KOPT-K1 (cell line): ENCODE measurements around the gene OSM.

ENCODE experiments used
- H3K27ac ChIP-seq: fragments of 200-600 bp; sonication (generic); 2 replicates; pipeline ENCODE4 v1.5.1; 2016; ENCODE audit warnings: antibody characterized with exemption, mild to moderate bottlenecking, low read depth, low read length; ENCODE audit not compliant: poor library complexity, severe bottlenecking
- H3K36me3 ChIP-seq: fragments of 200-600 bp; sonication (generic); 2 replicates; pipeline ENCODE4 v1.5.1; 2017; ENCODE audit warnings: antibody characterized with exemption, mild to moderate bottlenecking, low read length, moderate library complexity; ENCODE audit not compliant: insufficient read depth
- H3K9me3 ChIP-seq: fragments of 200-600 bp; sonication (generic); 2 replicates; pipeline ENCODE4 v1.5.1; 2017; ENCODE audit warnings: antibody characterized with exemption, low read length, mild to moderate bottlenecking; ENCODE audit not compliant: insufficient read depth, poor library complexity, severe bottlenecking

Gene OSM

GRCh38 chr22:30266445-30267381 lies at the start of gene OSM:
Gene OSM (minus strand): TSS chr22:30266851. CDS start chr22:30266799, 52 bp downstream.
- Histone ChIP-seq H3K27ac (peak within 1 kb of the TSS; percentile 100), H3K9me3 (no peaks in the 10 kb centered on the region), H3K36me3 (peaks cover 63% of the 10 kb centered on the region)

GRCh38 chr22:30315962-30316576 lies 49.4 kb upstream of the OSM start:
- H3K9me3 ChIP-seq, result no peaks in the 10 kb centered on the region
- H3K36me3 ChIP-seq, result peaks cover 64% of the 10 kb centered on the region
- no peak overlapping the region for H3K27ac ChIP-seq

DNA sequence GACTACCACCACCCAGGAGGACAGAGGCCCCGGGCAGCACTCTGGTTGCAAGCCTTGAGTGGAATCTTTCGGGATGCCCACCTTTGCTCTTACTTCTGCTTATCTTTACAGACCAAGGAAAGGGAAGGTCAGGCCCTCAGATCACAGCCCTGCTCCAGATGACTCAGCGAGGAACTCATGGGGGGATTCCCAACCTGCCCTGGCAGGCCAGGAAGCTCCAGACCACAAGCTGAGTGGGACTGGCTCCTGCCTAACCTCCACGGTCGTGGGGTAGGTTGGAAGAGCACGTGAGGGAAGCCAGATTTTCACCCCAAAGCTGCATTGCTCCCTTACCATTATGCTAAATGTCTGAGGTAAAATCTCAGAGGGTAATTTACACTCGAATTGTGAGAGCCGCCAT lies 48.3 kb upstream of the OSM start:
- Histone ChIP-seq H3K9me3 (no peaks in the 10 kb centered on the region), H3K27ac (peak overlapping the region; percentile 36), H3K36me3 (peaks cover 53% of the 10 kb centered on the region)

- Histone ChIP-seq H3K9me3 (no peaks in the 10 kb centered on the region), H3K36me3 (peaks cover 41% of the 10 kb centered on the region; the same call in 1 of the 2 replicates), H3K27ac (peak overlapping the region; percentile 21)
These were observed 47.1 kb upstream of the OSM start for GRCh38 chr22:30313527-30314363.

DNA sequence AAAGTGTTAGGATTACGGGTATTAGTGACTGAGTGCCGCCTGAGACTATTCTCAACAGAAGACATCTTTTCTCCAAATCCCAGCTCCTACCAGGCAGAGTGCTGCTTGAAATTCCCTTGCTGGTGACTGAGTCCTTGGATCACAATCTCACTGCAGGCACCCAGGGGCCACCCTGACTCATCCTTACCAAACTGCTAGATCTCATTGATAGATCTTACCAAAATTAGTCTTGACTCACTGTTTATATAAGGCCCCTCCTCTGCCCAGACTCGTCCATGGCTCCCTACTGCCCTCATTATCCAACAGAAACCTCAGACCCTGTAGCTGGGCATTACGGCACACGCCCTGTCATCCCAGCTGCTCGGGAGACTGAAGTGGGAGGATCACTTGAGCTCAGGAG lies 45.4 kb upstream of the OSM start:
- peaks cover 26% of the 10 kb centered on the region; the same call in 1 of the 2 replicates for H3K36me3 ChIP-seq
- peak overlapping the region; percentile 100 for H3K27ac ChIP-seq
- no peaks in the 10 kb centered on the region for H3K9me3 ChIP-seq

DNA sequence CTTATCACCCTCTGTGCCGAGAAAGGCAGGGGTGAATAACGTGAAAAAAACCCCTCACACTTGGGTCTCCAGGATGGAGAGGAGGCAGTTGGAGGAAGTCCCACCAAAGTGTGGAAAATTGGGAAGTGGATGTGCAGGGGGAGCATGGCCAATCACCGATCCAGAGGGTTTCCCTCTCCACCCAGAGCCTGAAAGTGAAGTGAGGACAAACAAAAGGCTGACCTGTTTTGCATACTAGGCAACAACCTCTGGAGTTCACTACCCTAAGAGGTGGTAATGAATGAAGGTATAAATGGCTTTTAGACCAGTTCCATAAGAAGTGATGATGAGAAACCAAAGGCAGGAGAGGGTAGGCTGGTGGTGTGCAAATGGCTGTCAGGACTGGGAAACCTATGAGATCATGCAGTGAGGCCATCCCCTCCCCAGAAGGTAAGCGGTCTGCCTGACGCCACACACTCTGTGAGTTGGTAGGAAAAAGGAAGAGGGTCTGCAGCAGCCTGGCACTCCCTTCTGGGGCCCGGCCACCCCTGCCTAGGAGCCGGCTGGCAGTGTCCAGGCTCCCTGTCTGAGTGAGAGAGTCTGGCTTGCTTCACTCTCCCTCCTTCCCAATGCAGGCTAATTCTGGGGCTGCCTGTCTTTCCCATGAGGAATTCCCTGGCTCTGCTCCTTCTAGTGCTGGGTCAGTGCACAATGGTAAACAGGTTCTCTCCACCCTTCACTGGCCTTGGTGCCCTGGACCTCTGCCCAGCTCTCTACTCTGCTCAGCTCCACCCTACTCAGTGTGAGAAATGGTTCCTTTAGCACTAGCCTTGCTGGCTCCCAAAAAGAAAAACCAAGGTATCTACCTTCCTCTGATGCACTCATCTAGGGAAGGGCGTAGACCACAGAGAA lies 44.5 kb upstream of the OSM start:
- no peaks in the 10 kb centered on the region for H3K9me3 ChIP-seq
- peak overlapping the region; percentile 100 for H3K27ac ChIP-seq
- H3K36me3 ChIP-seq, result peaks cover 17% of the 10 kb centered on the region; the same call in 1 of the 2 replicates

- Histone ChIP-seq H3K36me3 (peaks cover 8% of the 10 kb centered on the region; the same call in 1 of the 2 replicates), H3K27ac (peak overlapping the region; percentile 100), H3K9me3 (no peaks in the 10 kb centered on the region)
These were observed 43.5 kb upstream of the OSM start for GRCh38 chr22:30309951-30310741.

GRCh38 chr22:30308518-30309230 lies 42.0 kb upstream of the OSM start:
- Histone ChIP-seq H3K9me3 (no peaks in the 10 kb centered on the region), H3K36me3 (peaks cover 5% of the 10 kb centered on the region; the same call in 1 of the 2 replicates), H3K27ac (peak overlapping the region; percentile 100)

DNA sequence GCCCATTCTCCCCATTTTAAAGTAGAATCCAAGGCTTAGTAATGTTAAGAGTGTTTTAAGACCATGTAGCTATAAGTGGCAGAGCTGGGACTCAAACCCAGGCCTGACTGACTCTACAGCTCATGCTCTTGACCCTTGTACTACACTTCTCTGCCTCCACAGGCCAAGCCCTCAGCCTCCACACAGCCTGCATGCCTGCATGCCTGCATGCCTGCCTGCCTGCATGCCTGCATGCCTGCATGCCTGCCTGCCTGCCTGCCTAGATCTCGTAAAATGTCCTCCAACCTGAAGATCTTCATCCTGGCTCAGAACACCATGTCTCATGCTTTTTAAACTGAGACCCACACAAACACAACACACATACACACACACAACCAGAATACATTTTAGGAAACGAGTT lies 41.4 kb upstream of the OSM start:
- peak overlapping the region; percentile 100 for H3K27ac ChIP-seq
- H3K9me3 ChIP-seq, result no peaks in the 10 kb centered on the region
- H3K36me3 ChIP-seq, result peaks cover 11% of the 10 kb centered on the region; the same call in 1 of the 2 replicates

- Histone ChIP-seq H3K27ac (peak overlapping the region; percentile 100), H3K9me3 (no peaks in the 10 kb centered on the region), H3K36me3 (peaks cover 18% of the 10 kb centered on the region; the same call in 1 of the 2 replicates)
These were observed 40.5 kb upstream of the OSM start for GRCh38 chr22:30307041-30307574.

- Histone ChIP-seq H3K27ac (peak overlapping the region; percentile 100), H3K9me3 (no peaks in the 10 kb centered on the region), H3K36me3 (peaks cover 23% of the 10 kb centered on the region)
These were observed 40.0 kb upstream of the OSM start for GRCh38 chr22:30306627-30307011.

DNA sequence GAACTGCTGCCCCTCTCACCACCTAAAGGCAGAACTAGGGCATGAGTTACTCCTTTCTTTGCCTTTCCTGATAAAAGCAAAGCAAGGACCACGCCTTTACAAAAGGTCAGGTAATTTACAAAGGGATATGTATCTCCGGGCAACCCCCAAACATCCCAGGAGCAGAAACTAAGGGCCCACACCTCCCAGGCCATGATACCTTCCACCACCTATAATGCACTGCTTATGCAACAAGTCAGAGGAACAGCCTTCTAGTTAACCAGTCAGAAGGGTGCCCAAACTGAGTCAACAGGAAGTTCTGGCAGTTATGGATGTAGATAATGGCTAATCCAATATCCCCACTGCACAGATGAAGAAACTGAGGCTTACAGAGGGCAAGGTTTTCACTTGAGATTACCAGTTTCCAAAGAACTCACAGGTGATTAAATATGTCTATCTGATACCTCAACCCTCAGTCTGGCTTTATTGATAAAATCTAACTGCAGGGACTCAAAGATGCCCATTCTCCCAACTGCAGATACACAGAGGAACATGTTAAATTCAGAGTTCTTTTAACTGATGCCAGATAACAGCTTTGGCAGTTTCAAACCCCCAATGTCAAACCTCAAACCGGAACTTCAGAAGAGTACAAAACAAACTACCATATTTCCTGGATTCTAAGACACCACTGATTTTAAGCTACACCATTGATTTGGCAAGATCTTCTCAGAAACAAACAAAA lies 39.4 kb upstream of the OSM start:
- H3K36me3 ChIP-seq, result peaks cover 29% of the 10 kb centered on the region
- no peaks in the 10 kb centered on the region for H3K9me3 ChIP-seq
- peak overlapping the region; percentile 100 for H3K27ac ChIP-seq
